Neuronal stem cell (in vitro differentiated cells): ENCODE measurements around the gene AIFM1.

Source experiments
- DNase-seq: peaks from one replicate; pipeline ENCODE4 v3.0.0-alpha.2; 2013; ENCODE audit warnings: low spot score
- H2AFZ ChIP-seq: one replicate; pipeline ENCODE4 v1.6.1; 2013; ENCODE audit warnings: mild to moderate bottlenecking, low read length, inconsistent platforms
- H2AK5ac ChIP-seq: 2 replicates; pipeline ENCODE4 v1.6.1; 2013; ENCODE audit warnings: low read depth, mild to moderate bottlenecking, inconsistent platforms, low read length, moderate library complexity, mixed read lengths
- H2BK120ac ChIP-seq: 2 replicates; pipeline ENCODE4 v1.6.1; 2013; ENCODE audit warnings: low read depth, mild to moderate bottlenecking, inconsistent platforms, low read length, moderate library complexity, mixed read lengths
- H2BK12ac ChIP-seq: one replicate; pipeline ENCODE4 v1.6.1; 2013; ENCODE audit warnings: low read length, inconsistent platforms
- H2BK15ac ChIP-seq: 2 replicates; pipeline ENCODE4 v1.6.1; 2013; ENCODE audit warnings: mild to moderate bottlenecking, low read length, inconsistent platforms, mixed read lengths
- H2BK5ac ChIP-seq: one replicate; pipeline ENCODE4 v1.6.1; 2013; ENCODE audit warnings: inconsistent platforms, mild to moderate bottlenecking, low read length, moderate library complexity
- H3K14ac ChIP-seq: one replicate; pipeline ENCODE4 v1.6.1; 2013; ENCODE audit warnings: low read length, inconsistent platforms
- H3K18ac ChIP-seq: 2 replicates; pipeline ENCODE4 v1.6.1; 2013; ENCODE audit warnings: low read length, inconsistent platforms
- H3K23ac ChIP-seq: 2 replicates; pipeline ENCODE4 v1.6.1; 2013; ENCODE audit warnings: low read depth, mild to moderate bottlenecking, mixed read lengths, low read length, inconsistent platforms; ENCODE audit not compliant: poor library complexity
- H3K27ac ChIP-seq: replicated peaks from 3 replicates; pipeline ENCODE4 v1.5.1; 2013; ENCODE audit warnings: low read length, inconsistent platforms
- H3K27me3 ChIP-seq, 3 experiments: 2 replicates each; pipeline ENCODE4 v1.6.1; 2013; ENCODE audit warnings: low read length in 3 of 3, mild to moderate bottlenecking in 2 of 3, inconsistent platforms in 1 of 3, low read depth in 1 of 3, mixed read lengths in 1 of 3, moderate library complexity in 1 of 3; ENCODE audit not compliant: control insufficient read depth in 3 of 3, insufficient read depth in 3 of 3
- H3K36me3 ChIP-seq, 2 donors: replicated peaks in 1 of 2; 2 replicates each; pipeline ENCODE4 v1.6.1; 2013; ENCODE audit warnings: low read length in 2 of 2; ENCODE audit not compliant: control insufficient read depth in 2 of 2, insufficient read depth in 2 of 2
- H3K4ac ChIP-seq: 2 replicates; pipeline ENCODE4 v1.6.1; 2013; ENCODE audit warnings: inconsistent platforms, mild to moderate bottlenecking, low read length, moderate library complexity
- H3K4me1 ChIP-seq, 2 donors: 1 replicate in 1 of 2; 2 replicates in 1 of 2; pipeline ENCODE4 v1.6.1; 2013; ENCODE audit warnings: low read length in 2 of 2, low read depth in 1 of 2; ENCODE audit not compliant: control insufficient read depth in 2 of 2, insufficient read depth in 1 of 2
- H3K4me2 ChIP-seq: one replicate; pipeline ENCODE4 v1.6.1; 2013; ENCODE audit warnings: mild to moderate bottlenecking, low read length, inconsistent platforms; ENCODE audit not compliant: insufficient read depth, poor library complexity, severe bottlenecking
- H3K4me3 ChIP-seq, 2 donors: 2 replicates each; pipeline ENCODE4 v1.5.1; 2013; ENCODE audit warnings: low read length in 2 of 2, mild to moderate bottlenecking in 2 of 2, inconsistent platforms in 1 of 2, moderate library complexity in 1 of 2
- H3K79me1 ChIP-seq: one replicate; pipeline ENCODE4 v1.6.1; 2013; ENCODE audit warnings: low read depth, mild to moderate bottlenecking, inconsistent platforms, low read length, moderate library complexity
- H3K9ac ChIP-seq: one replicate; pipeline ENCODE4 v1.6.1; 2013; ENCODE audit warnings: mild to moderate bottlenecking, low read depth, low read length, inconsistent platforms; ENCODE audit not compliant: poor library complexity
- H3K9me3 ChIP-seq, 2 donors: replicated peaks in 1 of 2; 2 replicates each; pipeline versions ENCODE3 to v1.6.1; 2013; ENCODE audit warnings: low read length in 2 of 2, mild to moderate bottlenecking in 2 of 2, inconsistent platforms in 1 of 2, low read depth in 1 of 2, mixed read lengths in 1 of 2, moderate library complexity in 1 of 2; ENCODE audit not compliant: control insufficient read depth in 2 of 2, insufficient read depth in 1 of 2
- H4K8ac ChIP-seq: one replicate; pipeline ENCODE4 v1.6.1; 2013; ENCODE audit warnings: low read depth, mild to moderate bottlenecking, inconsistent platforms, low read length, moderate library complexity
- H4K91ac ChIP-seq: one replicate; pipeline ENCODE4 v1.6.1; 2013; ENCODE audit warnings: low read length, low read depth, mild to moderate bottlenecking, inconsistent platforms; ENCODE audit not compliant: poor library complexity
- WGBS, 2 donors: extraction: QIAGEN DNeasy Blood & Tissue Kit; methylation state at CpG; one replicate each; pipeline ENCODE4 v1.1.7; 2013; ENCODE audit warnings: missing lambda C conversion rate in 2 of 2, mixed read lengths in 1 of 2; ENCODE audit not compliant: insufficient read length in 2 of 2, insufficient replicate concordance in 1 of 2; ENCODE audit errors: extremely low coverage in 2 of 2; 5-methylcytosine and 5-hydroxymethylcytosine counted together

AIFM1 gene

DNA sequence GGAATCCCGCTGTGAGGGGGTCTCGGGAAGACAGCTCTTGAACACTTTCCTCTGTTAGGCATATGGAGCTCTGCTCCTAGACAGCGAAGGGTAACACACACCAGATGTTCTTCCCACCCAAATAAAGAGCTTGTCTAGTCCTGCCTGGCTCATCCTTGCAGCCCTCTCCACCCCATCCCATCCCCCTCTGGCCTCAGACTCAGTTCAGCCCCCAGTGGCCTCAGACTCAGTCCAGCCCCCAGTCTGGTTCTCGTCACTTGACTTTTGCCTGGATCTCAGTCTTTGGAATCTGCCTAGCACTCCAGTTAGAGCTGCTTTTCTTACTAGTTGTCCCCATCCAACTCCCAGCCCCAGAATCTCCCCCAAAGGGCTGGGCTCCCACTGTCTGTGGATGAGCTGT, 21.0 kb upstream of the AIFM1 start:
- peaks cover 0 to 3% of the 10 kb centered on the region in 2 donors for H3K36me3 ChIP-seq
- H3K23ac ChIP-seq, result no peak overlapping the region
- H3K4me2 ChIP-seq, result peak overlapping the region; percentile 18
- no peak for DNase-seq
- no peak overlapping the region for H2BK15ac ChIP-seq
- H3K9ac ChIP-seq, result no peak overlapping the region
- H3K18ac ChIP-seq, result no peak overlapping the region
- H3K79me1 ChIP-seq, result no peaks in the 10 kb centered on the region
- H3K4me3 ChIP-seq, result no peak overlapping the region
- H2BK120ac ChIP-seq, result no peak overlapping the region
- H3K27ac ChIP-seq, result no peak overlapping the region
- no peak overlapping the region for H2BK5ac ChIP-seq
- H4K91ac ChIP-seq, result no peak overlapping the region
- H3K9me3 ChIP-seq, result no peaks in the 10 kb centered on the region
- H3K4me1 ChIP-seq, result no peaks in the 10 kb centered on the region
- H3K4ac ChIP-seq, result no peak overlapping the region
- no peak overlapping the region for H2AK5ac ChIP-seq
- no peaks in the 10 kb centered on the region for H3K27me3 ChIP-seq
- H2AFZ ChIP-seq, result no peak overlapping the region
- no peak overlapping the region for H3K14ac ChIP-seq
- no peak overlapping the region for H4K8ac ChIP-seq
- no peak overlapping the region for H2BK12ac ChIP-seq
- WGBS, 2 donors, result no CpG with 5 or more reads among the region's 4 CpGs

DNA sequence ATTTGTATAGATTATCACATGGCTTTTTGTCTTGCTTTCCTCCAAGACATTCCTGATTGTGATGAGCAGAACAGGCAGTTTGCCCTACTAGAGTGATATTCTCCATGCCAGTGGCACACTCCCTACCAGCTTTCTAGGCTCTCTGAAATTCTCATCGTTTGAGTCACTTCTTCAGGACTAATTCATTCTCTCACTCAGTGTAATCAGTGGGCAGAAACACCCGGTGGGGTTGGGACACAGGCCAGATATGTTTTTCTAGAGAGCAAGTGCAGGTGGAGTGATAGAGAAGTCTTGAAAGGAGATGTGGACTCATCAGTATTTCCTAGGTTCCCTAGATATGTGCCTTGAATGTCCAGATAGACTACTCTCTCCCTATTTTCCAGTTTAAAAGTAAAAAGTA, 19.2 kb upstream of the AIFM1 start:
- Histone ChIP-seq H3K9ac (no peak overlapping the region), H3K18ac (no peak overlapping the region), H2AFZ (no peak overlapping the region), H2BK5ac (no peak overlapping the region), H3K4ac (no peak overlapping the region), H3K4me1 (no peaks in the 10 kb centered on the region), H3K14ac (no peak overlapping the region), H4K8ac (no peak overlapping the region), H3K4me3 (no peak overlapping the region), H3K27ac (no peak overlapping the region), H3K4me2 (no peak overlapping the region), H3K36me3 (peaks cover 0 to 3% of the 10 kb centered on the region in 2 donors), H3K9me3 (no peaks in the 10 kb centered on the region), H2BK12ac (no peak overlapping the region), H2AK5ac (no peak overlapping the region), H2BK15ac (no peak overlapping the region), H3K27me3 (no peaks in the 10 kb centered on the region), H3K79me1 (no peaks in the 10 kb centered on the region), H2BK120ac (no peak overlapping the region), H3K23ac (no peak overlapping the region), H4K91ac (no peak overlapping the region)
- no peak for DNase-seq
- no CpG with 5 or more reads among the region's 2 CpGs for WGBS, 2 donors

DNA sequence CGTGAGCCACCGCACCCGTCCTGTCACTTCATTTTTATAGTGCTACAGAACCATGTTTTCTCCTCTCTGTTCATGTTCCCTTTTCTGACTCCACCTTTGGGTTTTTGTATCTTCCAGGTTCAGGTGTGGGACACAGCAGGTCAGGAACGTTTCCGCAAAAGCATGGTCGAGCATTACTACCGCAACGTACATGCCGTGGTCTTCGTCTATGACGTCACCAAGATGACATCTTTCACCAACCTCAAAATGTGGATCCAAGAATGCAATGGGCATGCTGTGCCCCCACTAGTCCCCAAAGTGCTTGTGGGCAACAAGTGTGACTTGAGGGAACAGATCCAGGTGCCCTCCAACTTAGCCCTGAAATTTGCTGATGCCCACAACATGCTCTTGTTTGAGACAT, 18.5 kb upstream of the AIFM1 start:
- Histone ChIP-seq H4K91ac (no peak overlapping the region), H3K27ac (no peak overlapping the region), H3K9ac (no peak overlapping the region), H3K79me1 (no peaks in the 10 kb centered on the region), H3K4me3 (no peak overlapping the region), H2AFZ (no peak overlapping the region), H3K36me3 (peaks cover 0 to 3% of the 10 kb centered on the region in 2 donors), H3K4me2 (no peak overlapping the region), H2BK15ac (no peak overlapping the region), H3K27me3 (no peaks in the 10 kb centered on the region), H3K4ac (no peak overlapping the region), H2AK5ac (no peak overlapping the region), H2BK5ac (no peak overlapping the region), H3K23ac (no peak overlapping the region), H3K14ac (no peak overlapping the region), H3K18ac (no peak overlapping the region), H4K8ac (no peak overlapping the region), H3K9me3 (no peaks in the 10 kb centered on the region), H2BK12ac (no peak overlapping the region), H3K4me1 (no peaks in the 10 kb centered on the region), H2BK120ac (no peak overlapping the region)
- no CpG with 5 or more reads among the region's 11 CpGs for WGBS, 2 donors
- no peak for DNase-seq

DNA sequence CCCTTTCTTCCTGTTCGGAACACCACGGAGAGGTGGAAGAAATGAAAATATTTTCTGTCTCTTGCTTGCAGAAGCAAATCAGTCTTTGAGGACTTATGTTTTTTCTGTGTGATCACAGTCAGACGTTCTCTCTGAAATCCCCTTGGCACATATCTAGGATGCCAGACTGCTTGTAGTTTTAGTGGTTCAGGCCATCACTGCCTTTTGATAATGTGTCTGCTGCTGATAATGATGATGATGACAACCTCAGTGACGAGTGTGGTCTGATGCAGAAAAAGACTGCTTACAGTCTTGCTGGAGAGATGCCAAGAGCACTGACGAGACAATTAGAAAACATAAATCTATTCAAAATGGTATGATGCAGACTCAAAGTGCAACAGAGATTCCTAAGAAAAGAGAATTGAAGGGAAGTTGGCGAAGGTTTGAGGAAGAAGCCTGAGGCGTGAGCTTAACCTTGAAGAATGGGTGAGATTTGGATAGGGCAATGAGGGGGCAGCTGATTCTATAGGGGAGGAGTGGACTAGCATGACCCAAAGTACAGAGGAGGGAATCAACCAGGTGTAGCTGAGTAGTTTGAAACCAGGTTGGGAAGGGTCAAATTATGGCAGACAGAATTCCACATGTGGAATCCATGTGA, 14.1 kb upstream of the AIFM1 start:
- Histone ChIP-seq H3K36me3 (peaks cover 0 to 3% of the 10 kb centered on the region in 2 donors), H3K9me3 (no peaks in the 10 kb centered on the region), H3K4ac (no peak overlapping the region), H2BK5ac (no peak overlapping the region), H3K79me1 (no peaks in the 10 kb centered on the region), H4K8ac (no peak overlapping the region), H3K18ac (no peak overlapping the region), H2BK120ac (no peak overlapping the region), H3K23ac (no peak overlapping the region), H3K4me3 (no peak overlapping the region), H2BK15ac (no peak overlapping the region), H3K4me1 (peaks cover 0 to 5% of the 10 kb centered on the region in 2 donors), H2AK5ac (no peak overlapping the region), H2BK12ac (no peak overlapping the region), H3K4me2 (no peak overlapping the region), H3K27me3 (no peaks in the 10 kb centered on the region), H3K27ac (no peak overlapping the region), H2AFZ (no peak overlapping the region), H3K9ac (no peak overlapping the region), H4K91ac (no peak overlapping the region), H3K14ac (no peak overlapping the region)
- no CpG with 5 or more reads among the region's 7 CpGs for WGBS, 2 donors
- DNase-seq, result no peak
